Measurements from ENCODE around the gene ACOT8.

- TF ChIP-seq SUZ12 (IDR thresholded peaks at IDR 0.05) (no peak), FOXM1 (IDR thresholded peaks at IDR 0.05; ENCODE audit: borderline replicate concordance) (no peak), TARDBP (IDR thresholded peaks at IDR 0.05) (no peak), SP1 (IDR thresholded peaks at IDR 0.05) (no peak), FOXK2 (IDR thresholded peaks at IDR 0.05) (no peak)
These were observed 2.7 kb upstream of the ACOT8 start for GRCh38 chr20:45859916-45860315.
